Measurements from ENCODE around the gene NACC1.

- TF ChIP-seq CTCF (IDR thresholded peaks at IDR 0.05; ENCODE audit: low read length) (no peak), EZH2 (optimal IDR thresholded peaks at IDR 0.05; ENCODE audit: low read depth, low read length) (no peak), EZH2phosphoT487 (IDR thresholded peaks at IDR 0.05; ENCODE audit: low read length) (no peak)
Observed at GRCh38 chr19:13103581-13104359, 14.3 kb upstream of the NACC1 start.

All from MM.1S (cell line).